GM23248 (cell line): ENCODE results near the gene CFDP1.

Experiments
- EZH2 ChIP-seq: fragments of 200-600 bp; sonication (generic); IDR thresholded peaks from 2 replicates; pipeline ENCODE4 v1.6.1; 2018; ENCODE audit warnings: antibody characterized with exemption, mild to moderate bottlenecking; ENCODE audit not compliant: insufficient read depth, poor library complexity, severe bottlenecking
- EZH2phosphoT487 ChIP-seq: fragments of 200-600 bp; sonication (generic); IDR thresholded peaks from 2 replicates; pipeline ENCODE4 v1.6.1; 2018; ENCODE audit warnings: antibody characterized with exemption, moderate library complexity, mild to moderate bottlenecking, low read depth; ENCODE audit not compliant: insufficient read depth

- TF ChIP-seq EZH2 (no peak), EZH2phosphoT487 (no peak)
Measured at GRCh38 chr16:75364286-75364791, 69.0 kb downstream of the CFDP1 start.
